NCI-H1436 (cell line): ENCODE data around the gene COL23A1.

Source experiments
- DNase-seq: peaks from one replicate; lab custom pipeline; 2025; lab: John Stamatoyannopoulos, UW

Gene COL23A1

DNA sequence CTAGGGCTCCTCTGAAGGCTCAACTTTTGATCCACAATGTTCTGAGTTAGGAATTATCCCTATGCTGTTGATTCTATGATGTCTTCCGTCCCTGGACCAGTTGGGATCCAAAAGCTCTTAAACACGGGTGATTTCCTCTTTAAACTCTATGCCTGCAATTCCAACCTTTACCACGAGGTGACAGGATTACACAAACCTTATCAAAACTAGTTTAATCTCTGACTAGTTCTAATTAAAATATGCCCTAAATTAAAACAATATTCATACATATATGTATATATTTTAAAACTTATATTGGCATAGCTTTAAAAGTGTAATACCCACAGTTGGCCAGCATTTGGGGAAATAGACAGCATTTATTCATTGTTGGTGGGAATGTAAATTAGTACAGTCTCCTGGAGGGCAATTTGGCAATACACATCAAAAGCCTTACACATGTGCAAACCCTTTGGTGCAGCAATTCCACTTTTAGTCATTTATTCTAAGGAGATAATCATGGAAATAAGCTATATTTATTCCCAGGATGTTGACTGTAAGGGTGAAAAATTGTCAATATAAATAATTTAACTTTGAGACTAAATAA, 306.0 kb downstream of the COL23A1 start:
- DNase-seq = no peak

DNA sequence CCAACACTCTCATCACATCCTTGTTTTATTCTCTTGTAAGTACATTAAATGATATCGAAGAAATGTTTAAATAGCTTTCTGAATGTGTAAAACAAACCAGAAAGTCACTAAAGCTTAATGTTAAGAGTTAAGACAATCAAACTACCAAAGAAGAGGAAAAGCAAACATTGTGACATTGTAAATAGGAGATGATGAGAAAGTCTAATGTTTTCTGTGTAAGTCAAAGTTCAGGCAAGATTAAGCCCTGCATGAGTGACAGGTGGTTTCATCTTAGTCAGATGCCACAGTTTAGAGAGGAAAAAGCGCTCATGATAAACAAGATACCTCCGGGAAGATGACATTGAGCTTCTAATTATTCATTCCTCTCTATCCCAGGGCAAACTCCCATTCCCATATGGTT, 306.7 kb downstream of the COL23A1 start:
- DNase-seq = no peak

DNA sequence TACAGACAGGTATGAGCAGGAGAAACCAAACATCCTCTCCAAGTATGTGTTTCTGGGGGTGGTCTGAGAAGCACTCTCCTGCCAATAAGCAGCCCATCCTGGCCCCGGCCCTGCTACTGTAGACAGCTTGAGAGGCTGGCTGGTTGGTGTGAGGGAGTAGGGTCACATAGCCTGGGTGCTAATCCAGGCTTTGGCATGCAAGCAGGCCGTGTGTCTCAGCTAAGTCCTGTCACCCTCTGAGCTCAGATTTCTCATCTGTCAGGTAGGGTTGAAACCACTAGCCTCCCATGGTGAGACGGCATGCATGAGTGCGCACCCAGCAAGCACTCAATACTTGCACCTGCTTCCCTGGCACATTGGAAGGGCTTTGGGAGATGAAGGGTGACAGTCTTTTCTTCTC, 307.8 kb downstream of the COL23A1 start:
- no peak for DNase-seq

DNA sequence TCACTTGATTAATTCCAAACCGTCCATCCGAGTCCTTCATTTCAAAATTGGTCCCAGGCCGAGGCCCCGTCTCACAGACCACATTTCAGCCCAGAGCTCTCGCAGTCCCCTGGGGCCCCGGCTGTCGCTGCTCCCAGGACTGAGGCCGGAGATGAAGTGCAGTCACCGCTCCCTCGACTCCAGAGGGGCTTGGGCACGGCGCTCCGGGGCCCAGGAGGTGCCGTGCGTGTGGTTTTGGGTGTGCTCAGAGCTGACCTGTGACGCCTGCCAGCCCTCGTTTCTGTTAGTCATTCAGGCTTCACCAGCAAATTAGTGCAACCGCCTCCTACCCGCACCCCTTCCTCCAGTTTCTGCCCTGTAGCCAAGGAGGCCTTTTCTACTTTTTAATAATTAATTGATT, 308.9 kb downstream of the COL23A1 start:
- no peak for DNase-seq

DNA sequence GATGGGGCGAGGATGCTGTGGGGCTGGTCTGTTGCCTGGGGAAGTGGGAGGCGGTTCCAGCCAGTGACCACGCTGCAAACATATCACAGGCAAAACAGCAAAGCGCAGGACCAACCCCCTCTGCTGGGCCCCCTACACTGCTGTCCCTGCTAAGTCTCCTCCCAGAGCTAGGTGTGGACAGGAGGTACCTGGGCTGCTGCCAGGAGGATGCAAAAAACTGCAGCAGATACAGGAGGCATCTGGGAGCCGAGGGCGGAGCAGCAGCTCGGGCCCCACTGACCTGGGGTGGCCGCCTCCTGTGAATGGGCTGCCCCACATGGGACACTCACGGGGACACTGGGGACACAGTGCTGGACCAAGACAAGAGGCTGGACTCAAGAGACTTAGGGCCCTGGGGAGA, 309.6 kb downstream of the COL23A1 start:
- no peak for DNase-seq

DNA sequence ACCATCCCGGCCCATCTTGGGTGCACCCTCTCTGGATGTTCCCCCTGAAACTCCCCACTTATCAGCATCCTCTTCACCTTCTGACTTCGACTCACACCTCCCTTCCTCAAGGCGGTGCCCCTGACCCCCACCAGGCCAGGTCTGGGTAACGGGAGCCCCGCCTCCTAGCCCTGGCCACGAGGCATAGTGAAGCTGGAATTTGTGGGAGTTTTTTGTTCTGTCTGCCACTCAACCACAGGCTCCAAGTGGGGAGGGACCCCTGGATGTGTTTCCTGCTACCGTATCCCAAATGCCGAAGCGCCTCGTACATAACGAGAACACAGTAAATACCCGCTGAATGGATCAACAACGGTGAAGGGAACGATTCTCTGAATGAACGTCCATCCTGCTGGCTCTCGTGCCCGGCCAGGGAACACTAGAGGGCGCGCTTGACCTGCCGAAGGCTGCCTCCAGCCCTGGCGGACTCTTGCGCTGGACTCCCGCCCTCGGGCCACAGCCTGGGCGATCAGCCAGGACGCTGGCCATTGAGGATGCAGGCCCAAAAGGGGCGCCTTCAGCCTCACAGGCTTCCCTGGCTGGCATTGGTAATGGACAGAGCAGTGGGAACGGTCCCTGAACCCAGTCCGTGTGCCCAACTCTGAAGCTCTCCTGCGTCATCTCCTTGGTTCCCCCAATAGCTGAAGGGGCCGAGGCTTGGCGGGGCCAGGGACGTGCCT, 310.3 kb downstream of the COL23A1 start:
- DNase-seq = no peak

DNA sequence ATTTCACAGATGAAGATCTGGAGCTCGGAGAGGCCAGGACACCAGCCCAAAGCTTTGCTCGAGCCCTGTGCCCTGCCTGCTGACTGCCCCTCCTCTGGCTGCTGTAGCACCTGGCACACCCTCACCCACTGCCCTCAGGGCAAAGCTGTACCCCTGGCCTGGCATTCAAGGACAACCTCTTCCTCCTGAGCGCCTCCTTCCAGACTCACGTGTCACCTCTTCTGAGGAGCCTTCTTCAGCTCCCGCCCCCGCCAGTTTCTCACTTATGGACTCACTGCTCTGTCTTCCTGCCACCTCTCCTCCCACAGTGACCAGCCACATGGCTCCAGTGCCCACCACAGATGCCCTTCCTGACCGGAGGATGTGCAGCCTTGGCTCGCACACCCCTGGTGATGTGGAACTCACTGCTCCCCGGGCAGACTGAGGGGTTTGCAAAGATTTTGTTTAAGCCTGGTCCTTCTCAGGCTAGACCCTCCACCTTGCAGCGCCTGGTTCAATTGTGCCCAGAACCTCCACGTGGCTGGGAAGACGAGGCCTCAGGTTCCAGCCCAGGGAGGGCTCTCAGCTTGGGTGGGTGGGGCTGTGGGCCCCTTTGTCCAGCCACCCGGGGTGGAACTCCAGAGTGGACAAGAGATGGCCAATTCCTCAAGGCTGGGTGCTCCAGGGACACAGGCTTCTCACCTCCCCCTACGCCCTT, 311.0 kb downstream of the COL23A1 start:
- DNase-seq = no peak

DNA sequence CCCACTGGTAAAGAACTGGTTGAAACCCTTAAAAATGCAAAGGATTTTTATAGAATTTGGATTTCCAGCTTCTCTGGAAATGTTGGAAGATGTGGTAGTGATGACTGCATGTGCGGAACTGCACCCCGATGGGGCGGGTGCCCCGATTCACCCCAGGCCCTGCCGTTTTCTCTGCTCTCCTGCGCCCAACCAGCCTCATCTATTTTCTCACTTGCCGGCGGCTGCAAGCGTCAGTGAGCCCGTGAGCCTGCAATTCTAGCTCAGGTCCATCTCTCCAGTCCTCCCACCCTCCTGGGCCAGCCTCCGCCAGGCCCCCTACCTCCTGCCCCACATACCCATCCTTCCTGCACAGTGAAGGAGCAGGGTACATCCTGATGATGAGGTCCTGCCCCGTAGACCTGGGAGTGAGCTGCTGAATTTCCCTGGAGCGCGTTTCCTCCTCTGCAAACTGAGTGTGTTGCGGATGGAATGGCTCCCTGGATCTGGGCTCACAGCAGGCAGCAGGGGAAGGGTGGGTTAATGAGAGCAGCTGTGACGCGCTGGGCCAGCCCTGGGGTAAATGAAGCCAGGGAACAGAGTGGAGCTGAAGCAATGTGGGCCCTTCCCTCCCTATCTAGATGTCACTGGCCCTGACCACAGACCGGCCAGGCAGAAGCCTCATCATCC, 311.7 kb downstream of the COL23A1 start:
- DNase-seq = no peak

DNA sequence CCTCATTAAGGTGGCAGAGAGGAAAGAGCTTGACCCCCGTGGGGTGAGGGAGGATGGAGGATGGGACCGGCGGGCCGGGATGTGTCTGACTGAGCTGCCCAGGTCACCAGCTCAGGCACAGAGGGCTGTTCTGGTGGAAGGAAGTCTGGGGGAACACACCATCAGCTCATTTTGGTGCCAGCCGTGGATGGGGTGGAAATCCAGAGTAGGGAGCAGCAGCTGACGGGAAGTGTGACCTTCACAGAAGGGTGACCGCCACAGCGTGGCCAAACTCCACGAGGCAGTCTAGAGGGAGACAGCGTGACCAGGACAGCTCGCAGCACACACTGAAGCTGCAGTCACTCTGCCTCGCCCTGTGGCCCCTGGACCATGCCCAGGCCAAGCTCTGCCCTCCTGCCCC, 312.3 kb downstream of the COL23A1 start:
- DNase-seq = no peak

DNA sequence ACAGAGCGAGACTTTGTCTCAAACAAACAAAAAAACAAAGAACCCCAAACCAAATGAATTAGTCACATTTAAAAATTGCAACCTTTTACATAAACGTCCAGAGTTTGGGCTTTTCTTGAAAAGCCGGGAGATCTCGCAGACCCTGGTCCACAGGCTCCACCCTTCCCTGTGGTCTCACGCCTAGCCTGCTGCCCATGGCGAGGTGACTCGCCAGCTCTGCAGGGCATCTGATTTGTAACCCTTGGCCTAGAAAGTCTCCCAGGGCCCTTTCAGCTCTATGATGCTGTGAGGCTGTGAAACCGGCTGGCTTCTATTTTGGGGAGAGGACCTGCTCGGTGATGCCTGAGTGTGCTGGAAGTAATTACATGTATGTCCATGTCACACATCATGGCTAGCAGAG, 312.8 kb downstream of the COL23A1 start:
- DNase-seq = no peak

DNA sequence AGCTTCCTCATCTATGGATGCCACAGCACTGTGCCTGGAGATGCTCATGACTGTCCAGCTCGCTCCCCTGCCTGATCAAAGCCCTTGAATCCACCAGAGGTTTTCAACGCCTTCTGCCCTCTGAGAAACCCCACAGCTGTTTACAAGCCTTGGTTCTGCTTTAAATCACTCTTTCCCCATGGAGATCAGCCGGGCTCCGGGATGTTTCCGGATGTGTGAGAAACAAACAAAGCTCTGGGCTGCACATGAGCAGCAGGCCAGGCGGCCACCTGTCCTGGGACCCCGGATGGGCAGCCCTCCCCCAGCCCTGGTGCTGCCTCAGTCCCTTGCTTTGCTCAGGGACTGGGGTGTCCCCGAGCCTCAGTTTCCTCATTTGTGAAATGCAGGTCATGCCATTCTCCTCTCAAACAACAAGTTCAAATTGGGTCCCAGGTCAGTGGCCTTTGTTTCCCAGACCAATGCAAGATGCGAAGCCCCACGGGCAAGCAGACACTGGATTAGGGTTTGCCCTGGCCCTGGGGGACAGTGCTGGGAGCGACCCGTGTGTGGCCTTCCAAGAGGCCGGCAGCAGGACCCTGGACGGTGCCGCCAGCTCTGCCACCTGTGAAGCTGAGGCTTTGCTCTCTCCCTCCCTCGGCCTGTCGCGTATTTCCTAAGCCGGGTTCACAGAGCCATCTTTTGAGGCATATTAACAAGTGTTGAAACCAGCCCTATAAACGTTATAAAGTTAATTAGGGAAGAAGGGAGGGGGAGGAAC, 315.2 kb downstream of the COL23A1 start:
- no peak for DNase-seq

DNA sequence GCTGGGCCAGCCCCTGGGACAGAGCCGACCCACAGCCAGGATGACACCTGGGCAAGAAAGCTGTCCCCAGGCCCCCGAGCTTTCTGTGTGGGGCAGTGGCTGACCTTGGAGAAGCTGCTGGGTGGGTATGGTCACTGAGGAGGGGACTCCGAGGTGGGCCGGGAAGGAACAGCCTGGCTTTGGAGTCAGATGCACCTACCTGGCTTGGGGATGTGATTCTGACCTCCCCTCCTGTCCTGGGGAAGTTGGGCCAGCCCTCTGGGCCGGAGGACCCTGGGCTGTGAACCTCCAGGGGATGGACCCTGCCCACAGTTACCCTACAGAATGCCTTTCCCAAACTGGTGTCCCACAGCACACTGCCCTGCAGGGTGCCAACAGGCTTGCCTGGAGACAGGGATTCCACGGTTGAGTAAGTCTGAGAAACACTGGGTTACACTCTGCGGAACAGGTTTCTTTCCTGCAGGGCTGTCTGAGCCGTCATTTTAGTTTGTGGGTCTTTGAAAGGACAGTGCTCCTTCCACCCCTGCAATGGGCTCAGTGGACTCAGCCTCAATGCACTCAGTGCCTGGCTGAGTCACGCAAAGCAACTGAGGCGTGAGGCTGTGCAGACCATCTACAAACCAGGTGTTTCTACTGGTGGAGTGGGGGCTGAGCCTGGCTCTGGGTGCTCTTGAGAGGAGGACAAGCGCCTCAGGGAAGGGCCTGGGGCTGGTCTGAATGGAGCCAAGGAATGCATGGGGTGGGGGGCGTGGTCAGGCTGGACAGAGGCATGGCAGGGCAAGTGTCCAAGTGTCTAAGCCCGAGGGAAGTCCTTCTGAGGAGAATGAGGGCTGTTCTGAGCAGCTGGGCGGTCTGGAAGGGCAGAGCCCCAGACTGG, 316.3 kb downstream of the COL23A1 start:
- DNase-seq = no peak

DNA sequence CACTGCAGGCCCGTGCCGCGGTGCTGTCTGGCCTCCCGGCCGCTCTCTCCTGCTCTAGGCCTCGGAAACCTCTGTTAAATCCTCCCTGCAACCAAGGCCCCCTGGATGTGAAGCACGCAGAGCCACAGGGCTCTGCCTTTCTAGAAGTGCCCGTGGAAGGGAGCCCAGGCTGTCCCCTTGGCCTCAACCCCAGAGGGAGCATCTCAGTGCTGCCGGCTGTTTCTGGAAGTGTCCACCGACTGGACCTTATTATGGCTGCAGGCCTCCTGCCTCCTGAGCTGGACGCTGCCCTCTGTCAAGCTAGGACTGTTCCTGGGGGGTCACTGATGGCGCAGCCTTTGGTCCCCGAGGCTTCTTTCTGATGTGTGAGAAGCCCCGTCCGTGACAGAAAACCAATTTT, 317.2 kb downstream of the COL23A1 start:
- no peak for DNase-seq

DNA sequence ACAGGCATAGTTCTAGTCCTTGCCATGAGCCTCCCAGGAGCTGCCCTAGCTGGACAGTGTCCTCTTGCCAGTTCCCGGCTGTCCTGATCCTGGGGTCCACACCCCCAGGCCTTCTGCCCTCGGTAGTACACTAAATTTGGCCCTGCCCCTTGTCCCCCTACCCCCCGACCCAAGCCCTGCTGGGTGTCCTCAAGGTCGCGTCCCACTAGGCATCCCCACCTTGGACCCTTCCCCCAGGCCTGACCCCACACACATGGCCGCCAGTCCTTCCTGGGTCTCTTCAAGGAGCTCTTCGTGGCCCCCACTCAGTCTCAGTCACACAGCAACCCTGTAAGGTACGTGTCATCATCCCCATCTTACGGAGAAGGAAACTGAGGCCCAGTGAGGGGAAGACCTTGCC, 317.6 kb downstream of the COL23A1 start:
- no peak for DNase-seq

DNA sequence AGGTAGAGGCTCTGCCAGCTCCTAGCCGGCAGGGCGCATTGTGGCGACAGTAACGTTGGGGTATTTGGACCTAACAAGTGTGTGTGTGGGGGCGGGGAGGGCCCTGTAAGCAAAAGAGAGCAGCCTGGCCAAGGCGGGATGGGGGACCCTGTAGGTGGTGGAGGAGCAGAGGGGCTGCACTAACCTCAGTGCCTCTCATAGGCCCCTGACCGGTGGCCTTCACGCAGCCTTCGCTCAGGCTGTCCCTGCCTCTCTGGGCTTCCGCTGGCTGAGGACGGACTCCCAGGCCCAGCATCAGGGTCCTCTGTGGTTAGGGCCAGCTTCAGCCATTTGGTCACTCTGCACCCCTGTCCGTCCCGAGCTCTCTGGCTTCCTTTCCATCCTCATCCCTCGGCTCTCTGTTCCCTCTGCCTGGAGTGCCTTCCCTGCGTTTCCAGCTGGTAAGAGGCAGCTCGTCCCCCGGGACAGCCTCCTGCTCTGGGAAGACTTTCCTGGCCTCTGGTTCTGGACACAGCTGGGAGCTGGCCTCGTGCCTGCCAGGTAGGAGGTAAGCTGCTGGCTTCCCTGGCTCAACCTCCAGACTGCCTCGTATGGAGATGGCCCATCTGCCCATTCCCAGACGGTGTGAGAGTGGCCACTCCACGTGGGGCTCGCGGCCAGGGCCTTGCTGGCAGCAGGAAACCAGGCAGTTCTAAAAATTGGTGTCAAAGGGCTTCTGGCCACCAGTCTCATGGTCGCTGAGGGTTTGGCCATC, 318.3 kb downstream of the COL23A1 start:
- no peak for DNase-seq

DNA sequence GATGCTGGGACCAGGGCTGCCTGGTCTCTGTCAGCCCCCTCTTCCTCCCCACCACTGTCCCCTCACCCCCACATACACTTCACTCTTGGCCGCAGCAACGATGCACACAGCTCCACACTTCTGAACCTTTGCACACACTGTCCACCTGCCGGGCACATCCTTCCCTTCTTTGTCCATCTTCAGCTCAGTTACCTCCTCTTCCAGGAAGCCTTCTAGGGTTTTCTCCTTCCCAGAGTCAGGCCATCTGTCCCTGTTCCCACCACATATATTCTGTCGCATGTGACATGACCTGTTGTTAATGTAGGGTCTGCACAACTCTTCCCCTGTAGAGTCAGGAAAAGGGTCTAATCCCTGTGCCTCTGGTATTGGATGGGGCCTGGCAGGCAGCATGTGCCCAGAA, 319.0 kb downstream of the COL23A1 start:
- DNase-seq = no peak

DNA sequence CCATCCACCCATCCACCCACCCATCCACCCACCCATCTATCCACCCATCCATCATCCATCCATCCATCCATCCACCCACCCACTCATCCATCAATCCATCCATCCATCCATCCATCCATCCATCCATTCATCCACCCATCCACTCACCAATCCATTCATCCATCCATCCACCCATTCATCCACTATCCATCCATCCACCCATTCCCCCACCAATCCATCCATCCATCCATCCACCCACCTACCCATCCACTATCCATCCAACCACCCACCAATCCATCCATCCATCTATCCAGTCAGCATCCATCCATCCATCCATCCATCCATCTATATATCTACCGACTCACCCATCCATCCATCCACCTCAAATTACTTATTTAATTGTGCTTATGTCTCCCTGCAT, 320.7 kb downstream of the COL23A1 start:
- no peak for DNase-seq

DNA sequence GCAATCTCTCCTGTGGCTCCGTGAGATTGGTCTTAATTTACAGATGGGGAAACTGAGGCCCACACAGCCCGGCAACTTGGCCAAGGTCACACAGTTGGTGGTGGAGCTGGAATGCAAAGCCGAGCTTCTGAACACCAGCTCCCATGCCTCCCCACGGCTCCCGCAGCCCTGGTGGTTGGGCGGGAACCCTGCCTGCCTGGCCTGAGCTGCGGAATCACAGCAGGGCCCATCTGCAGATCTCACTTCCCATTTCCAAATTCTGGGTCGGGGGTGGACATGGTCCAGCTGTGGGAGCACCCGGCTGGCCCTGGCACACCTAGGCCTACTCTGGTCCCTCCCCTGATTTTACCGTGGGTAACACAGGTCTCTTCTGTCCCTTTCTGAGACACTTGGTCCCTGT, 322.3 kb downstream of the COL23A1 start:
- no peak for DNase-seq

DNA sequence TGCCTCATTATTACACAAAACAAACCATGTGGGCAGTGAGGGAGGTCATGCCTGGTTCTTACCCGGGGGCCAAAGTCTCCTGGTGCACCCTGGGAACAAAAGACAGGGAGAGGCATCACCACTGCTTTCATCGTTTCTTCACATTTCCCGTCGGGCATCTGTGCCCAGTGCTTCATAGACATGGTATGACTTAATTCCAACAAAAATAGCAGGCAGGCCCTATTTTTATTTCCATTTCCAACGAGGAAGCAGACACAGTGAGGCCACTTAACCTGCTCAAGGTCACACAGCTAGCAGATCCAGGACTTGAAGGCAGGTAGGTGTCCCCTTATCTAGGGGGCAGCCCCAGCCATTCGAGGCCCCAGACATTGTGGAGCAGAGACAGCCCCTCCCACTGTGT, 322.9 kb downstream of the COL23A1 start:
- DNase-seq = no peak

DNA sequence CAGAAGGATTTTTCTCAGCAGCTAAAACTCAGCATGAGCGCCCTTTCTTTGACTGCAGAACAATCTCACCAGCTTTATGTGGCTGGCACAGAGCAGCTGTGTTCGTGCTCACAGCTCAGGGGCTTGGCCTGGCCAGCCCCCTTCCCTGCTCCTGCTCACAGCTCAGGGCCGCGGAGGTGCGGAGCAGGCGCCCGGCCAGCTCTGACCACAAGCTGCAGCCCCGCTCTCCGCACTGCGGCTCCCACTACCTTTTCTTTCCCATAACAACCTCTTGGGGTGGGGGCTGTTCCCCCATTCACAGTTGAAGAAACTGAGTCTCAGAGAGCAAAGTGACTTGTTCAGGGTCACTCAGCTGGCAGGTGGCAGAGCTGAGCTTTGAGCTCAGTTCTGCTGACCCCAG, 323.6 kb downstream of the COL23A1 start:
- no peak for DNase-seq

DNA sequence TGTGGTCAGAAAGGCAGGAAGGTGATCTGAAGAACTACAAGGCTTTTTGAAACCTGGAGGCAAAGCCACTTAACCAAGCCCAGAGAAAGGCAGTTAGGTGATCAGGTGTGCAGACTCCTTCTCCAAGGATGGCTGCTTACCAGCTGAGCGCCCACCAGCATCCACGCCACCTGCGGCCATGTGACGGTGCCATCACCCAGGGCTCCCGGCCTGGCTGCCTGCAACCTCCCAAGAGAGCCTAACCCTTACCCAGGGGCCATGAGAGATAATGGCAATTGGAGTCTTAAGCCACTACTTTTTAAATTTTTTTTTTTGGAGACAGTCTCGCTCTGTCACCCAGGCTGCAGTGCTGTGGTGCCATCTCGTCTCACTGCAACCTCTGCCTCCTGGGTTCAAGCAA, 324.4 kb downstream of the COL23A1 start:
- DNase-seq = no peak
